ENCODE data around the gene KLK11.

The KLK11 gene

DNA sequence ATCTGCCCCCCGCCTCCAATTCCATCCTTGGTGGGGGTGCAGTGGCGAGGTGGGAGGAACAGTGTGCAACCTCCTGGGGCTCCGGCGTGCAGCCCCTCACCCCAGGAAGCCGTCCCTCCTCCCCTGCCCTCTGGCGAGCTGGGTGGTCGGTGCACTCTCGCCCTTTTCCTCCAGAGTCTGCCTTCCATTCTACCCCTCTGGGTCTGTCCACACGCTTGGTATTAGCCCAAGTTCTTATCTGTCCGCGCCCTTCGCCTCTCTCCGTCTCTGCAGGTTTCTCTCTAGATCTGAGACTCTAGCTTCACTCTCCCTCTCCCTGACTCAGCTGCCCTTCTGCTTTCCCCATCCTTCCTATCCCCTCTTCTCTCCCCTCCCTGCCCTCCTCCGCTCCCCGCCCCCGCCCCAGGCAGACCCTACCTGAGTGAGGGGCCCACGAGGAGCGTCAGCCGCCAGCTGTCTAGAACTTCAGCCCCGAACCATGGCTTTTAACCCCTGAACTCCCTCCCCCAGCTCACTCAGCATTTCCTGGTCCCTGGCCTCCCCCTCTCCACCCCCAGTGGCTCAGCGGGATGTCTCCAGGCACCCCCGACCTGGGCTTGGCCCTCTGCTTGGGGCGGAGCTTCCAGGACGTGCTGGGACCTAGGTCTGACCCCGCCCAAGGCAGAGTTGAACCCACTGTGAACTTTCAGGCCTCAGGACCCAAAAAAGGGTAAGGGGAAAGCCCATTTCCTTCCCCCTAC, 39.0 kb upstream of the KLK11 start:
- Histone ChIP-seq H3K36me3 (no peaks in the 10 kb centered on the region), H3K4me3 (ENCODE audit: low read depth in 1 of 2, low read length in 1 of 2) (no peak overlapping the region), H3K4me1 (ENCODE audit: control insufficient read depth in 1 of 2, insufficient read depth in 1 of 2, low read depth in 1 of 2, low read length in 1 of 2) (no peaks in the 10 kb centered on the region), H3K27me3 (peaks cover 79% of the 10 kb centered on the region), H3K27ac (no peak overlapping the region), H3K9me3 (no peaks in the 10 kb centered on the region)
- TF ChIP-seq, protein P1, sequence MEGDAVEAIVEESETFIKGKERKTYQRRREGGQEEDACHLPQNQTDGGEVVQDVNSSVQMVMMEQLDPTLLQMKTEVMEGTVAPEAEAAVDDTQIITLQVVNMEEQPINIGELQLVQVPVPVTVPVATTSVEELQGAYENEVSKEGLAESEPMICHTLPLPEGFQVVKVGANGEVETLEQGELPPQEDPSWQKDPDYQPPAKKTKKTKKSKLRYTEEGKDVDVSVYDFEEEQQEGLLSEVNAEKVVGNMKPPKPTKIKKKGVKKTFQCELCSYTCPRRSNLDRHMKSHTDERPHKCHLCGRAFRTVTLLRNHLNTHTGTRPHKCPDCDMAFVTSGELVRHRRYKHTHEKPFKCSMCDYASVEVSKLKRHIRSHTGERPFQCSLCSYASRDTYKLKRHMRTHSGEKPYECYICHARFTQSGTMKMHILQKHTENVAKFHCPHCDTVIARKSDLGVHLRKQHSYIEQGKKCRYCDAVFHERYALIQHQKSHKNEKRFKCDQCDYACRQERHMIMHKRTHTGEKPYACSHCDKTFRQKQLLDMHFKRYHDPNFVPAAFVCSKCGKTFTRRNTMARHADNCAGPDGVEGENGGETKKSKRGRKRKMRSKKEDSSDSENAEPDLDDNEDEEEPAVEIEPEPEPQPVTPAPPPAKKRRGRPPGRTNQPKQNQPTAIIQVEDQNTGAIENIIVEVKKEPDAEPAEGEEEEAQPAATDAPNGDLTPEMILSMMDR (IDR thresholded peaks at IDR 0.05), result no peak

DNA sequence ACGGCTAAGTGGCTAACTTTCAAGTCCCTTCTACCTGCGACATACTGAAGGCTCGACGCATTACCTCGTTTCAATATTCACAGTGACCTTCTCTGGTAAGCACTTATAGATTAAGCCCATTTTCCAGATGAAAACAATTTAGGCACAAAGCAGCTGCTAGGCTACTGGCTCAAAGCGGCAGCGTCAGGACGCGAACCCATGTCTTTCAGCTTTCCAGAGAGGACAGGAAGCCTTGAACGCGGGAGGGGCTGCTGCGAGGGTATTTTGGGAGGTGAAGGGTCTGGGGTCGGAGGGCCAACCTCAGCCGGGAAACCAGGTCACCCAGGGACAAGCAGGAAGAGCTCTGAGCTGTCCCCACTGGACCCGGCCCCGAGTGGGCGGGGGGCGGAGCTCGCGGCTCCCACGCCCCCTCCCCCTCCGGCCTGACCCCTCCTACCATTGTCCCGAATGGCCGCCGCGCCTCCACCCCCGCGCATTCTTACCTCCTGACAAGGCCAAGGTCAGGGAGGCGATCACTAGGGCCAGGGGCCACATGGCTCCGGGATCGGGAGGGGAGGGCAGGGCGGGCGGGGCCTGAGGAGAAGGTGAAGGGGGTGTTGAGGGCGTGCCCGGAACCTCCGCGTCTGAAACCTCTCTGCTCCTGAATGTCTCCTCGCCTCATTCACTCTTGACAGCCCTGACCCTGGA, 38.3 kb upstream of the KLK11 start, which contains the start of gene KLK13:
KLK13 (minus strand) TSS at position 559 of the 687 bp plus-strand sequence; CDS start at position 534, 25 bp downstream.
- no peak within 1 kb of the TSS for H3K4me3 ChIP-seq (ENCODE audit: low read depth in 1 of 2, low read length in 1 of 2)
- H3K27ac ChIP-seq, result no peak within 1 kb of the TSS
- H3K4me1 ChIP-seq (ENCODE audit: control insufficient read depth in 1 of 2, insufficient read depth in 1 of 2, low read depth in 1 of 2, low read length in 1 of 2), result no peaks in the 10 kb centered on the region
- H3K36me3 ChIP-seq, result no peaks in the 10 kb centered on the region
- TF ChIP-seq, protein P1 (IDR thresholded peaks at IDR 0.05), result no peak
- no peaks in the 10 kb centered on the region for H3K9me3 ChIP-seq
- peaks cover 81% of the 10 kb centered on the region for H3K27me3 ChIP-seq

DNA sequence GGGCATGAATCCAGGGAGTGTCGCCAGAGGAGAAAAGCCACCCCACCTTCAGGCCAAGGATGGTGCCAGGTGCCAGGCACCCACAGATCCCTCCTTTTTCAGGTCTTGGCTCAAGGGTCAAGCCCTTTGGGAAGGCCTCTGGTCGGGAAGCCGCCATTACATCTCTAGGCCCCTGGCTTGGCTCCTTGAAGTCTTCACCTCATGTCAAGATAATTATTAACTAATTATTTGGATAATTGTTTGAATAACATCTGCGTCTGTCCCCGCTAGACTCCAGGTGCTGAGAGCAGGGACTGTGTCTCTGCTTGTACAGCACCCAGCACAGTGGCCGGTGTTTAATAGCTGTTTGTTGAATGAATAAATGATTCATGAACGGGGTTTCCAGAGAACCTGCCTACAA, 37.2 kb upstream of the KLK11 start:
- H3K36me3 ChIP-seq, result no peaks in the 10 kb centered on the region
- peaks cover 84% of the 10 kb centered on the region for H3K27me3 ChIP-seq
- TF ChIP-seq, protein P1 (IDR thresholded peaks at IDR 0.05), result no peak
- no peak overlapping the region for H3K4me3 ChIP-seq (ENCODE audit: low read depth in 1 of 2, low read length in 1 of 2)
- H3K9me3 ChIP-seq, result no peaks in the 10 kb centered on the region
- H3K4me1 ChIP-seq (ENCODE audit: control insufficient read depth in 1 of 2, insufficient read depth in 1 of 2, low read depth in 1 of 2, low read length in 1 of 2), result no peaks in the 10 kb centered on the region
- H3K27ac ChIP-seq, result no peak overlapping the region

DNA sequence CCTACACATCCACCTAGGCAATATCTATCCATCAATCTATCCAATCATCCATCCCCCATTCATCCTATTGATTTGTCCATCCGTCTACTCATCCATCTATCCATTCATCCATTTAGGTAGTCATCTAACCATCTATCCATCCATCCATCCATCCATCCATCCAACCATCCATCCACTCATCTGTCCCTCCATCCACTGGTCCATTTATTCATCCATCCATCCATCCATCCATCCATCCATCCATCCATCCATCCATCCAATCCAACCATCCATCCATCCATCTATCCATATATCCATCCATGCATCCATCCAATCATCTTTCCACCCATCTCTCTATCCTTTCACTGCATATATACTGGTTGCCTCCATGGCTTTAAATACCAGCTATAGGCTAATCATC, 34.6 kb upstream of the KLK11 start:
- Histone ChIP-seq H3K27ac (no peak overlapping the region), H3K27me3 (peaks cover 80% of the 10 kb centered on the region), H3K4me1 (ENCODE audit: control insufficient read depth in 1 of 2, insufficient read depth in 1 of 2, low read depth in 1 of 2, low read length in 1 of 2) (no peaks in the 10 kb centered on the region), H3K36me3 (no peaks in the 10 kb centered on the region), H3K4me3 (ENCODE audit: low read depth in 1 of 2, low read length in 1 of 2) (no peak overlapping the region), H3K9me3 (no peaks in the 10 kb centered on the region)
- TF ChIP-seq, protein P1 (IDR thresholded peaks at IDR 0.05), result no peak

DNA sequence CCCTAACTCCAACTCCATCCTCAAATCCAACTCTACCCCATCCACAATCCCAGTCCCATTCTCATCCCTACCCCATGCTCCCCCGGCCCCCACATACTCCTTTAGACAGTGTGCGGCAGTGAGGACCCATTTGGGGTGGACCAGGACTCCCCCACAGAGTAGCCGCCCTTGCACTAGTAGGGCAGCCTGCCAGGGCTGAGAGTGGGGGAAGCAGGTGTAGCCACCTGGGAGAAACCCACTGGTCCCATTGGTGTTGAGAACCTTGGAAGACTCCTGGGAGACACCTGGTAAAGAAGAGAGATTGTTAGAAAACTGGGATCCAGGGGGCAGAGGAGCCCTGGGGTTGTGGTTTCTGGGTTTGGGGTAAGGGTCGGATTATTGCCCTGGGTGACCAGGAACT, 33.9 kb upstream of the KLK11 start:
- Histone ChIP-seq H3K4me1 (ENCODE audit: control insufficient read depth in 1 of 2, insufficient read depth in 1 of 2, low read depth in 1 of 2, low read length in 1 of 2) (no peaks in the 10 kb centered on the region), H3K36me3 (no peaks in the 10 kb centered on the region), H3K4me3 (ENCODE audit: low read depth in 1 of 2, low read length in 1 of 2) (no peak overlapping the region), H3K27ac (no peak overlapping the region), H3K27me3 (peaks cover 78% of the 10 kb centered on the region), H3K9me3 (no peaks in the 10 kb centered on the region)
- TF ChIP-seq, protein P1 (IDR thresholded peaks at IDR 0.05), result no peak
